Breast epithelium (tissue), 4 donors: ENCODE measurements around the gene GNA12. TPM values are rescaled to one million over a fixed set of nuclear protein-coding genes. Genes with fewer than 3 reads are reported as not detected.

ENCODE experiments used
- DNase-seq, 2 donors: peaks; one replicate each; pipeline ENCODE4 v3.0.0-alpha.2; 2019; ENCODE audit warnings: low spot score in 2 of 2
- H3K27ac ChIP-seq, 2 donors: fragments of 200-600 bp; sonication (generic) in 1 of 2; one replicate each; pipeline ENCODE4 v1.5.1; 2016 to 2019; ENCODE audit warnings: mild to moderate bottlenecking in 1 of 2
- H3K27me3 ChIP-seq, 2 donors: fragments of 200-600 bp; sonication (generic) in 1 of 2; one replicate each; pipeline versions ENCODE4 v1.5.1 to v1.6.0; 2017 to 2019; ENCODE audit warnings: control low read depth in 1 of 2, mild to moderate bottlenecking in 1 of 2
- H3K36me3 ChIP-seq: fragments of 200-600 bp; one replicate; pipeline ENCODE4 v1.5.1; 2019
- H3K4me1 ChIP-seq, 2 donors: fragments of 200-600 bp; sonication (generic); one replicate each; pipeline ENCODE4 v1.5.1; 2016 to 2019; ENCODE audit warnings: control low read depth in 1 of 2
- H3K4me3 ChIP-seq, 3 donors: fragments of 200-600 bp; sonication (generic); 1 replicate in 2 of 3; 2 replicates in 1 of 3; pipeline ENCODE4 v1.5.1; 2016 to 2019; ENCODE audit warnings: mild to moderate bottlenecking in 3 of 3, moderate library complexity in 2 of 3
- H3K9me3 ChIP-seq, 2 donors: fragments of 200-600 bp; sonication (generic) in 1 of 2; one replicate each; pipeline ENCODE4 v1.5.1; 2016 to 2019; ENCODE audit warnings: control low read depth in 1 of 2
- CTCF ChIP-seq, 3 donors: fragments of 450-650 bp; IDR thresholded peaks; one replicate each; pipeline ENCODE4 v1.5.1; 2016 to 2017; ENCODE audit warnings: antibody characterized with exemption in 3 of 3, mild to moderate bottlenecking in 3 of 3, moderate library complexity in 3 of 3
- POLR2A ChIP-seq: fragments of 450-650 bp; IDR thresholded peaks from one replicate; pipeline ENCODE4 v1.6.1; 2016; ENCODE audit warnings: antibody characterized with exemption, mild to moderate bottlenecking, moderate library complexity
- POLR2AphosphoS5 ChIP-seq, 3 donors: sonication (generic); formaldehyde crosslinking; IDR thresholded peaks; one replicate each; pipeline ENCODE4 v1.6.1; 2017; ENCODE audit warnings: antibody characterized with exemption in 3 of 3
- intact Hi-C: fragments of 100-400 bp; cut with DNase I; formaldehyde crosslinking; loops from one replicate; pipeline ENCODE4 v1.15.1; 2023; ENCODE audit warnings: low total_unique reads
- total RNA-seq, 3 donors: library from RNA; depleted of rRNA; stranded (reverse); fragments of >200 nt; gene quantifications; one replicate each; pipeline ENCODE4 v1.1.0, GENCODE V29; 2016

Gene GNA12
- total RNA-seq, 3 donors from 2014 or later, result 11.3 to 31.4 (median 24.9) TPM

- Histone ChIP-seq H3K9me3 (no peaks in the 10 kb centered on the region), H3K36me3 (no peaks in the 10 kb centered on the region), H3K4me1 (no peaks in the 10 kb centered on the region), H3K27ac (no peak overlapping the region), H3K27me3 (no peaks in the 10 kb centered on the region), H3K4me3 (no peak overlapping the region)
- TF ChIP-seq POLR2A (no peak), POLR2AphosphoS5 (IDR thresholded peaks at IDR 0.05) (no peak), CTCF (IDR thresholded peaks at IDR 0.05) (no peak)
- DNase-seq, result no peak
- intact Hi-C loops, result no loop called here
Observed at GRCh38 chr7:2833083-2833910, 10.8 kb downstream of the GNA12 start.

GRCh38 chr7:2832461-2832860 lies 11.6 kb downstream of the GNA12 start:
- no peak overlapping the region for H3K4me3 ChIP-seq
- no peak for DNase-seq
- H3K27me3 ChIP-seq, result no peaks in the 10 kb centered on the region
- H3K27ac ChIP-seq, result no peak overlapping the region
- TF ChIP-seq POLR2AphosphoS5 (IDR thresholded peaks at IDR 0.05), result no peak
- no peak for TF ChIP-seq CTCF (IDR thresholded peaks at IDR 0.05)
- TF ChIP-seq POLR2A, result no peak
- no peaks in the 10 kb centered on the region for H3K36me3 ChIP-seq
- intact Hi-C loops, result no loop called here
- H3K4me1 ChIP-seq, result no peaks in the 10 kb centered on the region
- no peaks in the 10 kb centered on the region for H3K9me3 ChIP-seq

- intact Hi-C loops, result no loop called here
- DNase-seq, result no peak
Observed at GRCh38 chr7:2830609-2831376, 13.3 kb downstream of the GNA12 start.

GRCh38 chr7:2829040-2829439 lies 15.1 kb downstream of the GNA12 start:
- Histone ChIP-seq H3K27ac (no peak overlapping the region), H3K27me3 (no peaks in the 10 kb centered on the region), H3K4me3 (no peak overlapping the region), H3K9me3 (no peaks in the 10 kb centered on the region), H3K36me3 (no peaks in the 10 kb centered on the region), H3K4me1 (no peaks in the 10 kb centered on the region)
- TF ChIP-seq POLR2AphosphoS5 (IDR thresholded peaks at IDR 0.05) (no peak), CTCF (IDR thresholded peaks at IDR 0.05) (no peak), POLR2A (no peak)
- intact Hi-C loops, result no loop called here
- DNase-seq, result no peak

More at GRCh38 chr7:2830609-2831376, 13.3 kb downstream of the GNA12 start:
- Histone ChIP-seq H3K4me1 (no peaks in the 10 kb centered on the region), H3K36me3 (no peaks in the 10 kb centered on the region), H3K9me3 (no peaks in the 10 kb centered on the region), H3K27me3 (no peaks in the 10 kb centered on the region), H3K4me3 (no peak overlapping the region), H3K27ac (no peak overlapping the region)
- TF ChIP-seq POLR2A, result no peak

GRCh38 chr7:2826771-2827170 lies 17.3 kb downstream of the GNA12 start:
- Histone ChIP-seq H3K4me1 (peaks cover 0 to 1% of the 10 kb centered on the region in 2 donors), H3K36me3 (no peaks in the 10 kb centered on the region), H3K4me3 (no peak overlapping the region), H3K27ac (no peak overlapping the region), H3K27me3 (no peaks in the 10 kb centered on the region), H3K9me3 (no peaks in the 10 kb centered on the region)
- intact Hi-C loops, result no loop called here
- no peak for TF ChIP-seq POLR2A
- TF ChIP-seq CTCF (IDR thresholded peaks at IDR 0.05), result no peak
- TF ChIP-seq POLR2AphosphoS5 (IDR thresholded peaks at IDR 0.05), result no peak
- DNase-seq, result no peak
